Measurements from ENCODE around the gene ZNF644.
A peak's percentile ranks its signal among the peaks of the same experiment; 100 is the strongest.
"Not testable (repeated sequence)": the region's sequence is repeated elsewhere in the genome, so short reads cannot be mapped to it uniquely, and the experiment has no call there.

ZNF644 gene

DNA sequence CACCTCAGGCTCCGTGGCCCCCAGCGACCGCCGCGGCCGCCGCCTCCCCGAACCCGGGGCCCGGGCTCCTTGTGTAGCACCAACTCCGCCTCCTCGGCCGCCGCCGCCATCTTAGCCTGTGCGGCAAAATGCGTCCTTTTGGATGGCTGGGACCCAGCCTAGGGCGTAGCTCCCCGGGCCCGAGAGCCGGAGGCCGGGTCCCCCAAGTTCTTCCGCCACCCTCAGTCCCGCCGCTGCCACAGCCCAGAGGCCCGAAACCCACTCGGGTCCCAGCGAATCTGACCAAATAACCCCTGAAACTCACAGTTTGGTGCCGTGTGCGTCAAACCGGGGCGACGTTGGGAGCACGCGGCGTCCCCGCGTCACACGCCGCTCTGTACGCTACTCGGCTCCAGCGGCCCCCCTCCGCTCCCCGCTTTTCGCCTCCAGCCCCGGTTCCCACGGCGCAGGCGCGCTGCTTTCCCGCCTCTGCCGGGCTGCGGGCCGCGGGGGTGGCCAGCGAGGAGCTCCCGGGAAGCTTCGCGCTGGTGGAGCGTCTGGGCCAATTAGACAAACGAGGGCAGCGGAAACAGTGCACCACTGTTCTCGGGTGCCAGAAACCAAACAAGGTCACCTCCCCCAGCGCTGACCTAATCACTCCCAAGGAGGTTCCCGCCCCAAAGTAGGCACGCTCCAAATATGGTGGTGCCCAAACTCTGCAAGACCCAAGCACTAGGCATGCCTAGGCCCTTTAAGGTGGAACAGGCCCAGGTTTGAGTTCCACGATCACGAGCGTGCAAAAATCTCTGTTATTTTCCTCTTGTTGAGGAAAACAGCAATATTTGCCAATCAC is at the start of gene ZNF644:
TSS of gene ZNF644 (minus strand) at position 350 of the 832 bp plus-strand sequence. CDS start 39,682 bp downstream, outside the sequence.
- DNase-seq = peak; percentile 88

DNA sequence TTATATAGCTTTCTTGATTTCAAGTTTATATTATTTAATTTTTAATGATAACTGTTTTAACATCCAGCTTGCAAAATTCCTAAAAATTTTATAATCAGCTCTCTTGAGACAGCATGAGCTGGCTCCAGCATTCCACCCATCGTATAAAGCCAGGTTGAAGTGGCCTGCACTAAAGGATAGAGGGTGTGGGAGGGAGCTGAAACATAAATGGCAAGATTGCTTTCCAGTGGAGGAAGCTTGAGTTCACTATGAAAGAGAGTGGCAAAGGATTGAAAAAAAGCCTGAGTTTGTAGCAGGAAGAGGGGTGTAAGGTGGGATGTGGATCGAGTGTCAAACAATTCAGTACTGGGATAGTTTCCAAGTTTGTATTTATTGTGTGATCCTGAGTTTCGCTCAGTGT is 48.5 kb upstream of the ZNF644 start:
- no peak for DNase-seq

DNA sequence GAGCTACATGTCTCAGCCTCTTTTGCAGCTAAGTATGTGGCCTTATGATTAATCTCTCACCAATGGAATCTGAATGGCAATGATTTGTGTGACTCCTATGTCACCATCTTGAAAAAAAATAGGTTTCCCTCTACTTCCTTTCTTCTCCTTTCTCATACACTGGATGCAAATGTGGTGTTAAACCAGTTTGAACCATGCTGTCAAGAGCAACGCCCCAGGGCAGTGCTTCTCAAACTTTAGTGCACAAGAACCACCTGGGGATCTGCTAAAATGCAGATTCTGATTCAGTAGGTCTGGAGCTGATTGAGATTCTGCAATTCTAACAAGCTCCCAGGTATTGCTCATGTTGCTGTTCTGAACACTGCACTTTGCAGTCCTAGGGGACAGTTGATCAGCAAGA is 44.7 kb upstream of the ZNF644 start:
- no peak for DNase-seq

DNA sequence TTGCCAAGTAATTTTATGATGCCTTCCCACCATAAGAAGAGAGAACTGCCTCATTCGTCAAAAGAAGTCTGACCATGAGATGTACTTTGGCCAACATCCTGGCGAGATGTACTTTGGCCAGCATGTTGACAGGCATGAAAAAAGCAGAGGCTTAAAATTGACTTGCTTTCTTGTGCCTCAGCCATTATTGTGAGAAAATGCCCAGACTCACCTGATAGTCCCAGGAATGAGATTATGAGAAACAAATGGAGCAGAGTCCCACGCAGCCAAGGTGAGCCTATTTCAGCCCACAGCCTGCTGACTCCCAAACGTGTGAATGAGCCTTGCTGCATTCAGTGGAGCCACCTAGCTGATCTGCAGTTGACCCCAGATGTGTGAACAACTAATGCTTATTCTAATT is 43.5 kb upstream of the ZNF644 start:
- DNase-seq = no peak

DNA sequence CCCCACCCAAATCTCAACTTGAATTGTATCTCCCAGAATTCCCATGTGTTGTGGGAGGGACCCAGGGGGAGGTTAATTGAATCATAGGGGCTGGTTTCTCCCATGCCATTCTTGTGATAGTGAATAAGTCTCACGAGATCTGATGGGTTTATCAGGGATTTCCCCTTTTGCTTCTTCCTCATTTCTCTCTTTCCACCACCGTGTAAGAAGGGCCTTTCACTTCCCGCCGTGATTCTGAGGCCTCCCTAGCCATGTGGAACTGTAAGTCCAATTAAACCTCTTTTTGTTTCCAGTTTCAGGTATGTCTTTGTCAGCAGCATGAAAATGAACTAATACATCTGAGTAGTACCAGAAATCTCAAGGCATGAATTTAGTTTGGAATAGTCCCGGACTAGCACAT is 41.6 kb upstream of the ZNF644 start:
- DNase-seq = not testable (repeated sequence)

DNA sequence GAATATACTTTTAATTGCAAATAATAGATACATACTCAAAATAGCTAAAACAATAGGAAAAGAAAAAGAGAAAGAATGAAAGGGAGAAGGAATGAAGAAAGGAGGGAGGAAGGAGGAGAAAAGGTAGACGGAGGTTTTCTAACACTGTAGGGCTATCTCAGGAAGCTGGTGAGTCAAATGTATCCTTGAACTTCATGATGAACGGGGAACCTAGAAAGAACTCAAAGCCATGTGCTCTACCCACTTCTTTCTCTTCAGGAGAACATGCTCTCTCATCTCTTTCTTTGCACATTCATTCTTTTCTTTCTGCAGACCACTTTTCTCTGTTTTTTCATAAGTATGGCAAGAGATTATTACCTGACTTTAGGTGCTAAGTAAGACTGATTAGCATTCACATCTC is 37.3 kb upstream of the ZNF644 start:
- no peak for DNase-seq

DNA sequence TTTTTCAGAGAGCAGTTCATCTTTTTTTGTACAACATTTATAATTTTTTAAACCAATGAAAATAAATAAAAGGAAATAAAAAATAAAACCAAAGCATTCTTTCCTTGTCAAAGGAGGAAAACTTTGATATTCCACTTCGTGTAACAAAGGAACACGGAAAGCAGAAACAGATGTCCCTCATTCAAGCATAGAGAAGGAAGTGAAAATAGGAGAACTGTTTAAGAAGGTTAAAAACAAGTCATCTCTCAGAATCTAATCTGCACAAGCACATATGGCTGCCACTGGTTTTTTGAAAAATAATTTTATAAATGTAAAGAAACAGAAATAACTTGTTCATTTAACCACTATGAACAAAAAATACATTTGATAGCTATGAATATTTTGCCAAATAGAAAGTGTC is 35.9 kb upstream of the ZNF644 start:
- no peak for DNase-seq

DNA sequence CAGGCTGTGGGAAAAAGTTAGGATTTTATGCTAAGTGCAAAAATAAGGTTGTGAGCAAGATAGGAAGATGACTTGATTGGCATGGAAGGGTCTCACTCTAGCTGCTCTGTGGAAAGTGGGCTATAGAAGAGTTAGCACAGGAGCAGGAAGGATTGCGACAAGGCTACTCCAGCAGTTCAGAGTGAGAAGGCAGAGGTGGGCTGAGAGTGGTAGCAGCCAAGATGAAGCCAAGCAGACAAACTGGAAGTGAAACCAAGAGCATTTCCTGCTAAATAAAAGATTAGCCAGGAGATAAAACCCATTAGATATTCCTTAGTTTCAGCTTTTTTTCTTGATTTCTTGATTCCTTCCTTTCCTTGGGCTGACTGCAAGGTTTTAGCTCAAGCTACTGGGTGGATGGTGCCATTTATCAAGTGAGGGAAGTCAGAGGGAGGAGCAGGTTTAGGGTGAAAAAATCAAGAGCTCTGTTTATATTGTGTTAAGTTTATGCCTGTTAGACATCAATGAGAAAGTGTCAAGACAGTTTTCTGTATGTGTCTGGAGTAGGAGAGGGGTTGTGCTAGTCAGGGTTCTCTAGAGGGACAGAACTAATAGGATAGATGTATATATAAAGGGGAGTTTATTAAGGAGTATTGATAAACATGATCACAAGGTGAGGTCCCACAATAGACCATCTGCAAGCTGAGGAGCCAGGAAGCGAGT is 33.1 kb upstream of the ZNF644 start:
- no peak for DNase-seq

DNA sequence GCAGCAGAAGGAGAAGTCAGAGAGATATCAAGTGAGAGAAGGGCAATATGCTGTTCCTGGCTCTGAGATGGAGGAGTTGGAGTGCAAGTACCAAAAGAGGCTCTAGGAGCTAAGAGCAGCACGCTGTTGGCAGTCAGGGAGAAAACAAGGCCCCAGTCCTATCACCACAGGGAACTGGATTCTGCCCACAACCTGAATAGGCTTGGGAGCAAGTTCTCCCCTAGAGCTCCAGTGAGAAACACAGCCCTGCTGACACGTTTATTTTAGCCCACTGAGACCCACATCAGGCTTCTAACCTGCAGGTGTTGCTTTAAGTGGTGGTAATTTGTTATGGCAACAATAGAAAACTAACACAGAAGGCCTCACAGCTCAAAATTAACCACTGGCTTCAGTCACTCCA is 31.8 kb upstream of the ZNF644 start:
- no peak for DNase-seq

DNA sequence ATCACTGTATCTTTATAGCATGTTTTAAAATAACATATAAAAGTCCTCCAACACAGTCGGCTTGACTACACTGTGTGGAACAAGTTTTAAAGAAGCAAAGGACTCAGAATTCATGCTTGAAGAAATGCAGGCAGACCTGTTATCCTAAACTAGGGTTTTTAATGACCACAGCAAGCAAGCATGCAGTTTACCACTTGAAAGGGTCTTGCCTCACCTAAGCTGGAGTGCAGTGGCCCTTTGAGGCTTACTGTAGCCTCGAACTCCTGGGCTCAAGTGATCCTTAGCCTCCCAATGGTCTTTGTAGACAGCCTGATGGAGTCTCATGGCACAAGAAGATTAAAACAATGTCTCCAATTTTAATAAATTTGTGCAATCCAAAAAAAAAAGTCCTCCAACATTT is 27.7 kb upstream of the ZNF644 start:
- not testable (repeated sequence) for DNase-seq

DNA sequence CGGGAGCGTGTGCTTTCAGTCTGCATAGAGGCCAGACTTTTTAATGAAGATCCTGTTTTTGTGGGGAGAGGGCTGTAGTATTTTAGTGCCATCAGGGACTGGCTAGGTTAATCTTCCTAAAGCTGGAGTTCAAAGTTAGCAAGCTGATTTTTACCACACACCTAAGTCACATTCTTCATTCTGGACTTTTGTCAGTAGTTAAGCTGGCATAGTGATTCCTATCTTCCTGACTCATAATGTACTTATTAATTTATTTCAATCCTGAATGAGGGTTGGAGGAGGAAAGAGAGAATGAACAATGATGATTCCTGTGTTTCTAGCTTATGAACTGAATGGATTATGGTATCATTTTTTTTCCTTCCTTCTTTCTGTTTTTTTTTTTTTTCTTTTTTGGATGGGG is 24.9 kb upstream of the ZNF644 start:
- DNase-seq = no peak

DNA sequence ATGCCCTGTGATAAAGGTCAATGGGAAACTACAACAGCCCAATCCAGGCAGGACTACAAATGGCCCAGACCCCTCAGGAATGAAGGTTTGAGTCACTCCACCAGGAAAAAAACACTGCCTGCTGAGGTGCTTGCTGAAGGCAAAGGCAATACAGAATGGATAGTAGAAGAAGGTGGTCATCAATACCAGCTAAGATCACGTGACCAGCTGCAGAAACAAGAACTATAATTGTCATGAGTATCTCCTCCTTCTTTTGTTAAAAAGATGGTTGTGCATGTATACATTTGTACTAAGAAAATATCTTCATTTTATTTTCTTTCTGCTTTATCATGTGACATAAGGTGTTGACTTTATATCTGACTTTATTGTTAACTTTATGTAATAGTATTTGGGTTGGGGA is 23.4 kb upstream of the ZNF644 start:
- no peak for DNase-seq

DNA sequence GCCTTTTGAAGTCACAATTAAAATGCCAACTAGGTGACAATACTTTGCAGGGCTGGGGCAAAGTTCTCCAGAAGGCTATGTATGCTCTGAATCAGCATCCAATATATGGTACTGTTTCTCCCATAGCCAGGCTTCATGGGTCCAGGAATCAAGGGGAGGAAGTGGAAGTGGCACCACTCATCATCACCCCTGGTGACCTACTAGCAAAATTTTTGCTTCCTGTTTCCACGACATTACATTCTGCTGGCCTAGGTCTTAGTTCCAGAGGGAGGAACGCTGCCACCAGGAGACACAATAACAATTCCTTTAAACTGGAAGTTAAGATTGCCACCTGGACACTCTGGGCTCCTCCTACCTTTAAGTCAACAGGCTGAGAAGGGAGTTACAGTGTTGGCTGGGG is 22.9 kb upstream of the ZNF644 start:
- not testable (repeated sequence) for DNase-seq

DNA sequence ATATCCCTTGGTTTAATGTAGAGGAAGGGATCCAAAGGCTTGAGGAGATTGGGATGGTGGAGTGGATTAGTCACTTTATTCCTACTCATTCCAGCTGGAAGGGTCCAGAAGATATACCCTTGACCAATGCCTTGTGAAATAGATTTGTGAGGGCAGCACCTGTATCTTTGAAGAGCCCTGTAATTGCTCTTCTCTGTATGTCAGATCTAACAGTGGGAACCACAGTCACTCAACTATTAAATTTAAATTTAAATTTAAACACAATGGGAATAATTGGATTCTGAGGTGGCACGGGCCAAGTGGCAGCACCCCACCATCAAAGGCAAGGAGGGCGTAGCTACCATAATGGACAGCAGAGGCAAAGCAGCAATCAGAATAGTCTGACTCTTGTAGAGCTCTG is 20.5 kb upstream of the ZNF644 start:
- not testable (repeated sequence) for DNase-seq

DNA sequence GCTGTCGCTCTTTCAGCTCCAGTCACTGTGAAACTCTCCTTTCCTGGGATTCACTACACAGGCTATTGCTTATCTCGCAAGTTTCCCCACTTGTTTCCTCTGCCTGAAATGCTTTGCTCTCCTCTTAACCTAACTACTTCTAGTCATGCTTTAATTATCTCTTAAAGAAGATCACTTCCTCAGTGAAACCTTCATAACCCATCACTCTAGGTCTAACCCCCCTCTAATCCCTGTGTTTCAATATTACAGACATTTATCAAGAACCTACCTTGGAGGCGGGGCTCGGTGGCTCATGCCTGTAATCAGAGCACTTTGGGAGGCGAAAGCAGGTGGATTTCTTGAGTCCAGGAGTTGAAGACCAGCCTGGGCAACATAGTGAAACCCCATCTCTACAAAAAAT is 16.7 kb upstream of the ZNF644 start:
- DNase-seq = no peak

DNA sequence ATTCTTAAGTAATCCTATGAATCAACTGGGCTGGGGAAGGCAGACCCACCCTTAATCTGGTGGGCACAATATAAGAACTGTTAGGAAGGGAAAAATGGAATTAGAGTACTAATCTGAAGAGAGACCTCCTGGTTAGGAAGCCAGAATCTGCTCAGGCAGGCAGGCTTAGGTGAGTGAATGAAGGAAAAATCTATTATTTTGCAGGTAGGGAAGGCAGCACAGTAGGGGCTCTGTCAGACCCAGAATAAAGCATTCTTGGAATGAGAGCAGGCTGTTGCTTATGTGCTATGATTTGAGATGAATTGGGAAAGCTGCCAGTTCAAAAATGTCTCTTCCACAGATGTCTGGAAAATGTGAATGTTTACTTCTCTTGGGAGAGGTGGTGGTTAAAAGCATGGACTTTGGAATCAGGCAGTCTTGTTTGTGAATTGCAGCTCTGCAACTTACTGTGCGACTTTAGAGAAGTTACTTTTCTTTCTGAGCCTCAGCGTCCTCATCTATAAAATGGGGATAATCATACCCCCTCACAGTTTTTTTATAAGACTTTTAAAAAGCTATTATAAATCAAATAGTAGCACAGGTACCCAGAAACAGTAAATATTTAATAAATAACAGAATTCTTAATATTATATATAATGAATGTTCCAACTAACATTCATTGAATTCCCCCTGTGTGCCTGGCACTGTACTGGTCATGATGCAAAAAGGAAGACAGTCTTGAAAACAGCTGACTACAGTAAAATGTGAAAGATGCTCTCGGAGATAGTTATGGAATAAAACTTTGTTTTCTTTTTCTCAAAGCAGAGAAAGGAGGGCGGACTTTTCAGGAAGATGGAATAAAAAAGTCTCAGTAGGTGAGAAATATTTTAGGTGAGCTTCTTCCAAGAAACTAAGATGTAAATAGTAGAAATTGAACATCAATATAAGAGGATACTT is 15.3 kb upstream of the ZNF644 start:
- DNase-seq = no peak

DNA sequence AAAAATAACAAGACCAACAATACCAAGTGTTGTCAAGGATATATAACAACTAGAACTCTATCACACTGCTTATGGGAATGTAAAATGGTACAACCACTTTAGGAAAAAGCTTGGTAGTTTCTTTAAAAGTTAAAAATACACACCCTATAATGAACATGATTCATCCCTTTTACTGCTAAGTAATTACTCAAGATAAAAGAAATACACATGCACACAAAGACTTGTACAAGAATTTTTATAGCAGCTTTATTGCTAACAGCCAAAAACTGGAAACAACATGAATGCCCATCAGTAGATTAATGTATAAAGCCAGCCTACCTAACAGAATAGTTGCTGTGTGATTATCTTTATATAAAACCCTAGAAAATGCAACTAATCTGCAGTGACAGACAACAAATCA is 10.5 kb upstream of the ZNF644 start:
- DNase-seq = no peak

DNA sequence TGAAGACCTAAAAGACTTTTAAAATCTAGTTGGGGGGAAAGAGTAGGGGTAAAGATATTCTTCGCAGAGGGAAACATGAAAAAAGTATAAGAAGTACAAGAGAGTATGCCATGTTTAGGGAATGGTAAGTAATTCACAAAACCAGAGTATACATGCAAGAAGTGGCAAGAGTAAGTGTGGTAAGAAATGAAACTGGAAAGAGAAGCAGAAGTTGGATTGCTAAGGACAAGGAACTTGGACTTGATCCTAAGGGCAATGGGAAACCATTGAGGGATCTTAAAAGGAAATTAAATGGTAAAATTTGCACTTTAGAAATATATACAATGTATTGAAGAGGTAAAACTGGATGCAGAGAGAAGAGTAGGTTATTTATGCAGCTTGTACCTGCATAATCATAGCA is 9.2 kb upstream of the ZNF644 start:
- DNase-seq = no peak

DNA sequence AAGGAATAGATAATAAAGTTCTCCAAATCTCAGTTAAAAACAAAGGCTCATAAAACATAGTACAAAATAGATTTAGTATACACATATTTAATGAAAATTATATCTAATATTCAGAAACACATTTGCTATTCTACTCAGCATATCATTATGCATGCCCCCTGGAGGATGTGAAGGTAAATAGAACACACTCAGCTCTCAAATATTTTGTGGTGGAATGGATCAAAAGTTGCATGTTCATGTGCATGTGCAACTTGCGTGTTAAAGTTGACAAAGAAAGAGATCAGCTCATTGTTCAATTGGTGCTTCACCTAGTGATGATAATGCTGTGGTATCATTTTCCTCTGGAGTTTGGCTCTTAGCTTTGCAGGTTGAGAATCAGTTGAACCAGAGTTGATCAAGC is 4.9 kb upstream of the ZNF644 start:
- no peak for DNase-seq

DNA sequence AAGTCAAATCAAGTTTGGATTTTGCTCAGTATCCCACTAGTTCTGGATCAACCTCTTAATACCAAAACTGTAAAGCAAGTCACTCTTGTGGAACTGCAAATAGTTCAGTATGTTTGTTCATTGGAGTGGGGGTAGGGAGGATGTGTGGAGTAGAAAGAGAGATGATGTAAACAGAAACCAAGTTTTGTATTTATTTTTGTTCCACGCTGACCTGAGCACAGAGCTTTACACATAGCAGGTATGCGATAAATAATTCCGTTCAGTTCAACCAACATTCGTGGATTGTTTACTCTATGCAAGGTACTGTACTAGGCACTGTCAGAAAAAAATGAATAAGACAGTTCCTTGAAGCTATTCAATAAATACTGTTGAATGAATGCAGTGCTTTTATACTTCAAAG is 4.5 kb upstream of the ZNF644 start:
- no peak for DNase-seq

DNA sequence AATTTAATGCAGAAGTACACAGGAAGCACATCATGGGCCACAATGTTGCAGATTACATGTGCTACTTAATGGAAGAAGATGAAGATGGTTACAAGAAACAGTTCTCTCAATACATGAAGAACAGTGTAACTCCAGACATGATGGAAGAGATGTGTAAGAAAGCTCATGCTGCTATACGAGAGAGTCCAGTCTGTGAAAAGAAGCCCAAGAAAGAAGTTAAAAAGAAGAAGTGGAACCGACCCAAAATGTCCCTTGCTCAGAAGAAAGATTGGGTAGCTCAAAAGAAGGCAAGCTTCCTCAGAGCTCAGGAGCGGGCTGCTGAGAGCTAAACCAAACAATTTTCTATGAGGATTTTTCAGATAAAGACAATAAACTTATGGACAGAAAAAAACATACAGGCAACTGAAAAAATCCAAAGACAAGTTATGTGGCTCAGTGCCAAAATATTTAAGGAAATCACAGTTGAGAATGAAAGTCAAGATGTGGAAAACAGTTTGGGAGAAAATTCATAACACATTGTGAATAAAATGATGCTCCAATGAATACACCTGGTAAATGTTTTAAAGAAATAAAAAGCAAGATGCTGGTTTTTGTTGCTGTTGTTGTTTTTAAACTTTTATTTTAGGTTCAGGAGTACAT is 2.8 kb upstream of the ZNF644 start:
- DNase-seq = no peak

DNA sequence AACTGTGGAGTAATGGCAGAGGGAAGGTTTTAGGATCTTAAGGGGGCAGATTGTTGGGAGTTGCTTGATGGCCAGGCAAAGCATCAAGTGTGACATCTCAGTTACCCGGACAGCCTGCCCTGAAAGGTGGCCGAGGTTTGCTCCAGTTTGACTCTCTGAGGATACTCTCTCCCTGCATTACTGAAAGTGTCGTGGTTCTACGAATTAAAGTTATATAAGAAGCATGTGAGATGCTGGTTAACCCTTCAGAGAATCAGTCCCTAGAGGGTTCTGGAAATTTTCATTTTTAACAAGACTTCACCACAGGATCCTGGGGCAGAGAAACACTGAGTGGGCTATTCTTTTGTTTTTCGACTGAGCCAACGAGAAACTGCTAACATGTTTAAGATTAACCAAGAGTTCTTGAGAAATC is 689 bp upstream of the ZNF644 start:
- DNase-seq = no peak

Measured in NCI-H1092 (cell line).